Measurements from ENCODE around the gene AGK. TPM values are rescaled to one million over a fixed set of nuclear protein-coding genes. Genes with fewer than 3 reads are reported as not detected.

Gene AGK
- total and polyA plus RNA-seq, 12 donors: 17.7 to 45.1 (median 38.3) TPM

- Histone ChIP-seq H3K27me3 (no peaks in the 10 kb centered on the region), H3K4me1 (peaks cover 0 to 8% (median 0%) of the 10 kb centered on the region in 9 donors), H3K36me3 (peaks cover 0 to 40% (median 3%) of the 10 kb centered on the region in 9 donors), H3K4me3 (no peak overlapping the region), H3K27ac (no peak overlapping the region), H3K9me3 (no peaks in the 10 kb centered on the region)
- WGBS, 2 donors: 77 to 83% methylated on average over 2 of the region's 2 CpGs
- ATAC-seq: no peak
- intact Hi-C loops (cut with DNase I): loop anchor here in 1 of 10 donors (10.0 kb wide), 1 partner anchor 87 kb away; no protein-coding TSS in a partner anchor
- TF ChIP-seq CTCF (IDR thresholded peaks at IDR 0.05): no peak
- no peak for DNase-seq
Measured at GRCh38 chr7:141631525-141631924, 80.3 kb downstream of the AGK start.

- H3K9me3 ChIP-seq: no peaks in the 10 kb centered on the region
- H3K27ac ChIP-seq: no peak overlapping the region
- H3K27me3 ChIP-seq: no peaks in the 10 kb centered on the region
- no peak for TF ChIP-seq CTCF (IDR thresholded peaks at IDR 0.05)
- peak in 5 of 8 donors; percentile 37 to 66 (median 54) for ATAC-seq
- intact Hi-C loops (cut with DNase I): loop anchor here in 1 of 10 donors (10.0 kb wide), 1 partner anchor 89 kb away; no protein-coding TSS in a partner anchor
- DNase-seq: no peak
- H3K4me1 ChIP-seq: peaks cover 0 to 8% (median 0%) of the 10 kb centered on the region in 9 donors
- H3K36me3 ChIP-seq: peaks cover 0 to 39% (median 3%) of the 10 kb centered on the region in 9 donors
- WGBS, 2 donors: 88 to 93% methylated on average over 5 of the region's 5 CpGs
- H3K4me3 ChIP-seq: no peak overlapping the region
Measured at GRCh38 chr7:141634065-141634464, 82.9 kb downstream of the AGK start.

GRCh38 chr7:141636053-141636452, 84.8 kb downstream of the AGK start:
- no peak for DNase-seq
- H3K4me3 ChIP-seq: no peak overlapping the region
- peaks cover 0 to 49% (median 3%) of the 10 kb centered on the region in 9 donors for H3K36me3 ChIP-seq
- no peaks in the 10 kb centered on the region for H3K27me3 ChIP-seq
- no peak for ATAC-seq
- H3K4me1 ChIP-seq: peaks cover 0 to 8% (median 0%) of the 10 kb centered on the region in 9 donors
- WGBS, 2 donors: 94 to 95% methylated on average over 3 of the region's 3 CpGs
- intact Hi-C loops (cut with DNase I): loop anchor here in 1 of 10 donors (10.0 kb wide), 1 partner anchor 91 kb away; no protein-coding TSS in a partner anchor
- H3K27ac ChIP-seq: no peak overlapping the region
- H3K9me3 ChIP-seq: no peaks in the 10 kb centered on the region
- no peak for TF ChIP-seq CTCF (IDR thresholded peaks at IDR 0.05)

GRCh38 chr7:141640239-141640840, 89.1 kb downstream of the AGK start:
- ATAC-seq (no peak), DNase-seq (no peak)
- WGBS, 2 donors: 83 to 89% methylated on average over 2 of the region's 2 CpGs
- Histone ChIP-seq H3K9me3 (no peaks in the 10 kb centered on the region), H3K27ac (no peak overlapping the region), H3K36me3 (peaks cover 0 to 67% (median 9%) of the 10 kb centered on the region in 9 donors), H3K4me3 (no peak overlapping the region), H3K4me1 (peaks cover 0 to 9% (median 0%) of the 10 kb centered on the region in 9 donors), H3K27me3 (no peaks in the 10 kb centered on the region)
- intact Hi-C loops (cut with DNase I): loop anchor here in 5 of 10 donors (10.0 kb wide), 4 partner anchors 86 to 826 kb away; partner anchors contain the start of genes AGK (in 3 of the 5) and MRPS33 (in 1 of the 5)
- no peak for TF ChIP-seq CTCF (IDR thresholded peaks at IDR 0.05)

Measured in heart right ventricle (tissue), 16 donors.